H1 (cell line): ENCODE measurements around the gene NKPD1. TPM values are rescaled to one million over a fixed set of nuclear protein-coding genes. Genes with fewer than 3 reads are reported as not detected.

Experiments
- CTCF ChIA-PET: fragments of 300-600 bp; sonication (Branson Sonifier 250); formaldehyde crosslinking; loops from one replicate; lab custom pipeline; 2021; ENCODE audit not compliant: partially characterized antibody; lab: Charles Lee
- POLR2A ChIA-PET: fragments of 300-600 bp; sonication (Branson Sonifier 250); formaldehyde crosslinking; loops from one replicate; lab custom pipeline; 2021; ENCODE audit warnings: inconsistent platforms; ENCODE audit not compliant: partially characterized antibody; lab: Charles Lee
- DNase-seq, 2 experiments: peaks; one replicate each; pipeline versions ENCODE4 v3.0.0 to v3.0.0-alpha.2; 2010 to 2022; ENCODE audit warnings: low spot score in 2 of 2, low read depth in 1 of 2, mixed read lengths in 1 of 2
- FAIRE-seq: peaks from 2 replicates; lab custom pipeline; 2011; peaks lifted over from hg19 to GRCh38; lab: Jason Lieb, UNC
- H2AFZ ChIP-seq: 2 replicates; pipeline ENCODE4 v1.8.1; 2012; ENCODE audit warnings: low read length, inconsistent platforms
- H2AK5ac ChIP-seq: 2 replicates; pipeline ENCODE4 v1.6.1; 2013; ENCODE audit warnings: low read depth, low read length
- H2BK120ac ChIP-seq: replicated peaks from 2 replicates; pipeline ENCODE3; 2013; ENCODE audit warnings: low read depth, low read length, inconsistent platforms
- H2BK12ac ChIP-seq: 2 replicates; pipeline ENCODE4 v1.6.1; 2013; ENCODE audit warnings: low read depth, low read length
- H2BK15ac ChIP-seq: 2 replicates; pipeline ENCODE4 v1.6.1; 2013; ENCODE audit warnings: low read length
- H2BK20ac ChIP-seq: 2 replicates; pipeline ENCODE4 v1.6.1; 2013; ENCODE audit warnings: low read length
- H2BK5ac ChIP-seq: 2 replicates; pipeline ENCODE4 v1.6.1; 2013; ENCODE audit warnings: low read depth, low read length
- H3K14ac ChIP-seq: 2 replicates; pipeline ENCODE4 v1.6.1; 2013; ENCODE audit warnings: inconsistent platforms; ENCODE audit not compliant: insufficient read length
- H3K18ac ChIP-seq: 2 replicates; pipeline ENCODE4 v1.6.1; 2013; ENCODE audit warnings: low read length; ENCODE audit errors: extremely low read depth
- H3K23ac ChIP-seq: 2 replicates; pipeline ENCODE4 v1.6.1; 2013; ENCODE audit warnings: inconsistent platforms; ENCODE audit not compliant: insufficient read length
- H3K23me2 ChIP-seq: 2 replicates; pipeline ENCODE4 v1.6.1; 2013; ENCODE audit warnings: low read depth, low read length
- H3K27ac ChIP-seq: 2 replicates; pipeline ENCODE4 v1.6.1; 2011; ENCODE audit warnings: low read depth, low read length, inconsistent platforms
- H3K27me3 ChIP-seq, 4 experiments: replicated peaks in 1 of 4; 1 replicate in 1 of 4; 2 replicates in 3 of 4; pipeline versions ENCODE4 v1.6.1 to v1.8.1; 2011 to 2013; ENCODE audit warnings: low read length in 3 of 4, mild to moderate bottlenecking in 3 of 4, inconsistent platforms in 2 of 4, mixed read lengths in 2 of 4, moderate library complexity in 1 of 4; ENCODE audit not compliant: control insufficient read depth in 3 of 4, insufficient read depth in 3 of 4; ENCODE audit errors: extremely low read depth in 1 of 4
- H3K36me3 ChIP-seq, 4 experiments: 2 replicates each; pipeline versions ENCODE4 v1.6.1 to v1.8.1; 2011 to 2013; ENCODE audit warnings: mild to moderate bottlenecking in 4 of 4, low read length in 3 of 4, moderate library complexity in 2 of 4, control low read depth in 1 of 4, inconsistent platforms in 1 of 4; ENCODE audit not compliant: insufficient read depth in 4 of 4, control insufficient read depth in 2 of 4
- H3K4ac ChIP-seq: replicated peaks from 2 replicates; pipeline ENCODE3; 2013; ENCODE audit warnings: low read length, low read depth, mixed read lengths, inconsistent platforms; ENCODE audit not compliant: insufficient read length
- H3K4me1 ChIP-seq, 4 experiments: replicated peaks in 1 of 4; 1 replicate in 1 of 4; 2 replicates in 3 of 4; pipeline versions ENCODE4 v1.6.1 to v1.8.1; 2011 to 2013; ENCODE audit warnings: low read length in 3 of 4, inconsistent platforms in 2 of 4, mixed read lengths in 1 of 4; ENCODE audit not compliant: insufficient read depth in 4 of 4, control insufficient read depth in 3 of 4
- H3K4me2 ChIP-seq, 2 experiments: 2 replicates each; pipeline versions ENCODE4 v1.6.1 to v1.8.1; 2011 to 2013; ENCODE audit warnings: low read depth in 2 of 2, low read length in 2 of 2, control low read depth in 1 of 2, inconsistent platforms in 1 of 2, mild to moderate bottlenecking in 1 of 2; ENCODE audit not compliant: insufficient read depth in 1 of 2
- H3K4me3 ChIP-seq, 4 experiments: fragments of 200-600, 300-600 bp in 1 of 4; sonication (generic), shearing (Covaris generic), sonication (Bioruptor Twin) in 1 of 4; 2 replicates each; pipeline versions ENCODE4 v1.5.1 to v1.8.1; 2011 to 2016; ENCODE audit warnings: low read length in 4 of 4, low read depth in 3 of 4, control low read depth in 2 of 4, inconsistent platforms in 2 of 4, mild to moderate bottlenecking in 2 of 4, mixed read lengths in 1 of 4, moderate library complexity in 1 of 4; ENCODE audit not compliant: insufficient read depth in 2 of 4; ENCODE audit errors: extremely low read depth in 1 of 4
- H3K56ac ChIP-seq: replicated peaks from 2 replicates; pipeline ENCODE3; 2013; ENCODE audit warnings: low read depth, mild to moderate bottlenecking, mixed read lengths, low read length, inconsistent platforms; ENCODE audit not compliant: insufficient read length
- H3K79me1 ChIP-seq: 2 replicates; pipeline ENCODE4 v1.6.1; 2013; ENCODE audit warnings: low read depth, low read length, control low read depth
- H3K79me2 ChIP-seq, 2 experiments: 2 replicates each; pipeline versions ENCODE4 v1.6.1 to v1.8.1; 2012 to 2013; ENCODE audit warnings: low read length in 2 of 2, mild to moderate bottlenecking in 2 of 2, inconsistent platforms in 1 of 2; ENCODE audit not compliant: insufficient read depth in 2 of 2, control insufficient read depth in 1 of 2
- H3K9ac ChIP-seq, 4 experiments: replicated peaks in 1 of 4; 1 replicate in 1 of 4; 2 replicates in 3 of 4; pipeline versions ENCODE4 v1.6.1 to v1.8.1; 2011 to 2013; ENCODE audit warnings: low read depth in 3 of 4, low read length in 3 of 4, control low read depth in 2 of 4, mild to moderate bottlenecking in 2 of 4, moderate library complexity in 2 of 4, inconsistent platforms in 1 of 4; ENCODE audit errors: extremely low read depth in 1 of 4
- H3K9me3 ChIP-seq, 2 experiments: 2 replicates each; pipeline versions ENCODE4 v1.6.1 to v1.8.1; 2012 to 2013; ENCODE audit warnings: mild to moderate bottlenecking in 2 of 2, moderate library complexity in 2 of 2, control low read depth in 1 of 2, inconsistent platforms in 1 of 2, low read depth in 1 of 2, low read length in 1 of 2, mixed read lengths in 1 of 2; ENCODE audit not compliant: insufficient read depth in 2 of 2
- H4K20me1 ChIP-seq, 2 experiments: replicated peaks in 1 of 2; 2 replicates each; pipeline versions ENCODE3 to v1.8.1; 2011 to 2013; ENCODE audit warnings: inconsistent platforms in 2 of 2, low read length in 2 of 2, mild to moderate bottlenecking in 1 of 2; ENCODE audit not compliant: insufficient read depth in 2 of 2, control insufficient read depth in 1 of 2
- H4K5ac ChIP-seq: 2 replicates; pipeline ENCODE4 v1.6.1; 2013; ENCODE audit warnings: low read length, low read depth, mixed read lengths, inconsistent platforms; ENCODE audit not compliant: insufficient read length
- H4K8ac ChIP-seq: 2 replicates; pipeline ENCODE4 v1.8.0; 2013; ENCODE audit warnings: mild to moderate bottlenecking, moderate library complexity, low read length, inconsistent platforms; ENCODE audit not compliant: insufficient read depth; ENCODE audit errors: extremely low read depth
- H4K91ac ChIP-seq: replicated peaks from 2 replicates; pipeline ENCODE3; 2013; ENCODE audit warnings: low read length, mixed read lengths, inconsistent platforms; ENCODE audit not compliant: insufficient read length
- EP300 ChIP-seq, 2 experiments: IDR thresholded peaks; 1 replicate in 1 of 2; 2 replicates in 1 of 2; pipeline ENCODE4 v1.6.1; 2011 to 2012; ENCODE audit warnings: low read depth in 2 of 2, low read length in 2 of 2, mild to moderate bottlenecking in 2 of 2, borderline replicate concordance in 1 of 2, inconsistent platforms in 1 of 2, moderate library complexity in 1 of 2
- KDM1A ChIP-seq: fragments of 200-600, 300-600 bp; sonication (generic); IDR thresholded peaks from 2 replicates; pipeline ENCODE4 v1.7.1; 2016; ENCODE audit warnings: mild to moderate bottlenecking, low read length, borderline replicate concordance
- KDM4A ChIP-seq: IDR thresholded peaks from one replicate; pipeline ENCODE4 v1.7.1; 2012; ENCODE audit warnings: low read depth, mild to moderate bottlenecking, moderate library complexity, low read length, inconsistent platforms; ENCODE audit not compliant: severe bottlenecking
- WGBS, 2 experiments: shearing (Covaris generic) in 1 of 2; methylation state at CpG; one replicate each; pipeline versions ENCODE4 v1.1.6 to v1.1.7; 2013 to 2015; ENCODE audit warnings: low lambda C conversion rate in 2 of 2, mixed read lengths in 2 of 2, inconsistent platforms in 1 of 2, low coverage in 1 of 2, missing lambda C conversion rate in 1 of 2; ENCODE audit not compliant: insufficient replicate concordance in 2 of 2, insufficient coverage in 1 of 2, insufficient read length in 1 of 2; ENCODE audit errors: extremely low coverage in 1 of 2, missing lambda C conversion rate in 1 of 2; 5-methylcytosine and 5-hydroxymethylcytosine counted together
- polyA plus RNA-seq, 7 experiments: library from polyadenylated mRNA; depleted of rRNA in 3 of 7; stranded (reverse) in 5 of 7; unstranded in 2 of 7; fragments of >200 nt in 5 of 7; fragments of 200-250 nt in 2 of 7; gene quantifications; 1 replicate in 5 of 7; 2 replicates in 1 of 7; 4 replicates in 1 of 7; pipeline versions ENCODE4 v1.2.1 to v1.2.3, GENCODE V29; 2011 to 2013; ENCODE audit warnings: missing spikeins in 2 of 7, mixed read lengths in 2 of 7
- total RNA-seq: library from RNA; stranded (reverse); fragmentation: NEBNext Ultra II Directional; extraction: Animal tissue kit (Norgen Biotek cat#: 25700); gene quantifications from 2 replicates; pipeline ENCODE4 v1.2.1, GENCODE V29; 2021

NKPD1 gene
- total and polyA plus RNA-seq, 2 of the 8 experiments (the other 6 are each of a cell fraction or from before 2014, with no cell fraction given), result 0.30 to 0.39 TPM

- H2BK120ac ChIP-seq, result no peak overlapping the region
- H2BK12ac ChIP-seq, result no peak overlapping the region
- H4K5ac ChIP-seq, result no peak overlapping the region
- no peaks in the 10 kb centered on the region for H3K9me3 ChIP-seq
- H3K23me2 ChIP-seq, result no peaks in the 10 kb centered on the region
- no peak for DNase-seq
- peaks cover 27% of the 10 kb centered on the region for H3K79me1 ChIP-seq
- H4K91ac ChIP-seq, result no peak overlapping the region
- no peaks in the 10 kb centered on the region for H3K27me3 ChIP-seq
- no peak overlapping the region for H2BK15ac ChIP-seq
- peaks cover 0 to 64% of the 10 kb centered on the region in 2 experiments; a peak in 2 of 4 replicates for H3K79me2 ChIP-seq
- peaks cover 0 to 3% (median 0%) of the 10 kb centered on the region in 4 experiments; a peak in 4 of 7 replicates for H3K4me1 ChIP-seq
- no peak overlapping the region for H3K4me3 ChIP-seq
- no peak overlapping the region for H3K9ac ChIP-seq
- no peak overlapping the region for H3K4me2 ChIP-seq
- ChIA-PET POLR2A (interaction anchor here (1.3 to 4.3 kb wide), 5 partner anchors 10 to 34 kb away, joined by 3 to 21 read pairs (median 8); partner anchors contain the start of gene PPP1R37), CTCF (interaction anchor here (0.9 to 6.1 kb wide), 6 partner anchors 11 to 29 kb away, joined by 3 to 73 read pairs (median 36); no protein-coding TSS in a partner anchor)
- H3K18ac ChIP-seq, result no peak overlapping the region
- H3K36me3 ChIP-seq, result no peaks in the 10 kb centered on the region
- H2BK5ac ChIP-seq, result no peak overlapping the region
- 97% methylated on average over 9 of the region's 9 CpGs; no CpG with 5 or more reads in 1 of the 2 experiments for WGBS, 2 experiments
- no peak overlapping the region for H2BK20ac ChIP-seq
- no peak overlapping the region for H3K27ac ChIP-seq
- no peak overlapping the region for H4K8ac ChIP-seq
- peaks cover 15 to 45% of the 10 kb centered on the region in 2 experiments for H4K20me1 ChIP-seq
- no peak overlapping the region for H3K4ac ChIP-seq
- no peak overlapping the region for H2AK5ac ChIP-seq
- no peak overlapping the region for H3K14ac ChIP-seq
- no peak overlapping the region for H2AFZ ChIP-seq
- H3K23ac ChIP-seq, result no peak overlapping the region
- no peak overlapping the region for H3K56ac ChIP-seq
- no peak for FAIRE-seq
- TF ChIP-seq KDM1A (no peak), EP300 (IDR thresholded peaks at IDR 0.05; ENCODE audit: borderline replicate concordance in 1 of 2, low read depth in 2 of 2, low read length in 2 of 2) (no peak), KDM4A (no peak)
Observed at GRCh38 chr19:45123440-45123850, 37.3 kb downstream of the NKPD1 start.
